Suprapubic skin (tissue), 4 donors: Measurements from ENCODE around the gene NPM1.
A peak's percentile ranks its signal among the peaks of the same experiment; 100 is the strongest.

Source experiments
- CTCF ChIP-seq, 2 donors: fragments of 200-600 bp in 1 of 2; fragments of 450-650 bp in 1 of 2; sonication (generic) in 1 of 2; IDR thresholded peaks; one replicate each; pipeline ENCODE4 v1.5.1; 2016 to 2019; ENCODE audit warnings: antibody characterized with exemption in 2 of 2, mild to moderate bottlenecking in 1 of 2, moderate library complexity in 1 of 2
- EP300 ChIP-seq: sonication (generic); formaldehyde crosslinking; IDR thresholded peaks from one replicate; pipeline ENCODE4 v1.6.1; 2017; ENCODE audit warnings: antibody characterized with exemption
- POLR2A ChIP-seq, 2 donors: fragments of 450-650 bp; IDR thresholded peaks; one replicate each; pipeline ENCODE4 v1.6.1; 2017; ENCODE audit warnings: antibody characterized with exemption in 2 of 2, mild to moderate bottlenecking in 2 of 2, moderate library complexity in 2 of 2
- POLR2AphosphoS5 ChIP-seq, 3 donors: sonication (generic); formaldehyde crosslinking; IDR thresholded peaks; one replicate each; pipeline ENCODE4 v1.6.1; 2017; ENCODE audit warnings: antibody characterized with exemption in 3 of 3

- TF ChIP-seq POLR2AphosphoS5 (IDR thresholded peaks at IDR 0.05) (no peak), POLR2A (IDR thresholded peaks at IDR 0.05) (no peak), CTCF (IDR thresholded peaks at IDR 0.05) (peak in 1 of 2 donors; percentile 15), EP300 (no peak)
These were observed 18.0 kb downstream of the NPM1 start for GRCh38 chr5:171405615-171406014.
